Measurements from ENCODE around the gene HCAR3. TPM values are rescaled to one million over a fixed set of nuclear protein-coding genes. Genes with fewer than 3 reads are reported as not detected.
"Not testable (repeated sequence)": the region's sequence is repeated elsewhere in the genome, so short reads cannot be mapped to it uniquely, and the experiment has no call there.

Gene HCAR3
- polyA plus RNA-seq, 3 donors: 0.18 to 0.28 (median 0.24) TPM

GRCh38 chr12:122724641-122725243 lies 8.1 kb upstream of the HCAR3 start:
- no peak for DNase-seq (ENCODE audit: low read depth in 3 of 3, low spot score in 2 of 3)

- no peak for DNase-seq (ENCODE audit: low read depth in 3 of 3, low spot score in 2 of 3)
Observed at GRCh38 chr12:122722387-122722786, 5.8 kb upstream of the HCAR3 start.

GRCh38 chr12:122721057-122721545 lies 4.5 kb upstream of the HCAR3 start:
- no peak for DNase-seq (ENCODE audit: low read depth in 3 of 3, low spot score in 2 of 3)

GRCh38 chr12:122715211-122715610 lies 1.4 kb downstream of the HCAR3 start:
- not testable (repeated sequence) for DNase-seq (ENCODE audit: low read depth in 3 of 3, low spot score in 2 of 3)

GRCh38 chr12:122713491-122714188 lies 3.0 kb downstream of the HCAR3 start:
- not testable (repeated sequence) for DNase-seq (ENCODE audit: low read depth in 3 of 3, low spot score in 2 of 3)

GRCh38 chr12:122711266-122711665 lies 5.3 kb downstream of the HCAR3 start:
- not testable (repeated sequence) for DNase-seq (ENCODE audit: low read depth in 3 of 3, low spot score in 2 of 3)

GRCh38 chr12:122710341-122710740 lies 6.3 kb downstream of the HCAR3 start:
- DNase-seq (ENCODE audit: low read depth in 3 of 3, low spot score in 2 of 3): not testable (repeated sequence)

GRCh38 chr12:122709287-122709686 lies 7.3 kb downstream of the HCAR3 start:
- not testable (repeated sequence) for DNase-seq (ENCODE audit: low read depth in 3 of 3, low spot score in 2 of 3)

GRCh38 chr12:122703841-122704240 lies 12.8 kb downstream of the HCAR3 start:
- not testable (repeated sequence) for DNase-seq (ENCODE audit: low read depth in 3 of 3, low spot score in 2 of 3)

GRCh38 chr12:122702890-122703611 lies 13.6 kb downstream of the HCAR3 start, which contains the start of gene HCAR2:
Gene HCAR2, minus strand, starts transcription at chr12:122703357. Its CDS starts 74 bp downstream, at chr12:122703283.
- DNase-seq (ENCODE audit: low read depth in 3 of 3, low spot score in 2 of 3): not testable (repeated sequence)

GRCh38 chr12:122701481-122701880 lies 15.1 kb downstream of the HCAR3 start:
- not testable (repeated sequence) for DNase-seq (ENCODE audit: low read depth in 3 of 3, low spot score in 2 of 3)

GRCh38 chr12:122700038-122700710 lies 16.4 kb downstream of the HCAR3 start:
- DNase-seq (ENCODE audit: low read depth in 3 of 3, low spot score in 2 of 3): not testable (repeated sequence)

GRCh38 chr12:122696922-122697321 lies 19.7 kb downstream of the HCAR3 start:
- not testable (repeated sequence) for DNase-seq (ENCODE audit: low read depth in 3 of 3, low spot score in 2 of 3)

GRCh38 chr12:122691566-122691965 lies 25.0 kb downstream of the HCAR3 start:
- no peak for DNase-seq (ENCODE audit: low read depth in 3 of 3, low spot score in 2 of 3)

GRCh38 chr12:122688291-122688690 lies 28.3 kb downstream of the HCAR3 start:
- no peak for DNase-seq (ENCODE audit: low read depth in 3 of 3, low spot score in 2 of 3)

GRCh38 chr12:122687086-122687485 lies 29.5 kb downstream of the HCAR3 start:
- no peak for DNase-seq (ENCODE audit: low read depth in 3 of 3, low spot score in 2 of 3)

GRCh38 chr12:122686538-122686937 lies 30.1 kb downstream of the HCAR3 start:
- DNase-seq (ENCODE audit: low read depth in 3 of 3, low spot score in 2 of 3): no peak

GRCh38 chr12:122684297-122684813 lies 32.3 kb downstream of the HCAR3 start:
- no peak for DNase-seq (ENCODE audit: low read depth in 3 of 3, low spot score in 2 of 3)

GRCh38 chr12:122681814-122682213 lies 34.8 kb downstream of the HCAR3 start:
- no peak for DNase-seq (ENCODE audit: low read depth in 3 of 3, low spot score in 2 of 3)

- not testable (repeated sequence) for DNase-seq (ENCODE audit: low read depth in 3 of 3, low spot score in 2 of 3)
Observed at GRCh38 chr12:122680989-122681388, 35.6 kb downstream of the HCAR3 start.
